K562 (cell line): ENCODE results near the gene RPE. TPM values are rescaled to one million over a fixed set of nuclear protein-coding genes. Genes with fewer than 3 reads are reported as not detected.
A peak's percentile ranks its signal among the peaks of the same experiment; 100 is the strongest.

Experiments
- ATAC-seq: fragments of 200-7000 bp; cut with Tn5 transposase; 3 replicates; pipeline ENCODE4 v1.9.1; 2020; ENCODE audit warnings: moderate library complexity
- BruUV-seq: library from RNA; stranded (reverse); fragments of 400-500 nt; replicated peaks from 2 replicates; lab custom pipeline; 2021; lab: Mats Ljungman, UMichigan
- CTCF ChIA-PET: fragments of 300-600 bp; formaldehyde crosslinking; extraction: SDS; loops from one replicate; lab custom pipeline; 2021; ENCODE audit warnings: low intra/inter-chr PET ratio; lab: Yijun Ruan, JAX
- POLR2A ChIA-PET: fragments of 300-600, 350-650 bp; sonication (Branson Sonifier 250); formaldehyde crosslinking; extraction: SDS; loops from one replicate; lab custom pipeline; 2021; ENCODE audit warnings: antibody characterized with exemption, inconsistent platforms; lab: Yijun Ruan, JAX
- DNase-seq, 4 experiments: peaks; one replicate each; pipeline versions ENCODE4 v3.0.0 to v3.0.0-alpha.2; 2011 to 2018; ENCODE audit warnings: low spot score in 3 of 4, mixed read lengths in 3 of 4; ENCODE audit errors: extremely low read depth in 1 of 4
- FAIRE-seq: peaks from 2 replicates; lab custom pipeline; 2011; peaks lifted over from hg19 to GRCh38; lab: Jason Lieb, UNC
- H2AFZ ChIP-seq: 2 replicates; pipeline ENCODE4 v1.6.0; 2011; ENCODE audit warnings: low read depth, low read length, control low read depth, inconsistent platforms
- H3K27ac ChIP-seq: fragments of 200-600 bp; 3 replicates; pipeline ENCODE4 v1.8.0; 2011; ENCODE audit warnings: low read depth, mild to moderate bottlenecking, control low read depth, inconsistent platforms, low read length, moderate library complexity, mixed read lengths; ENCODE audit errors: extremely low read depth
- H3K27me3 ChIP-seq, 2 experiments: fragments of 300-600 bp in 1 of 2; 2 replicates in 1 of 2; 3 replicates in 1 of 2; pipeline versions ENCODE4 v1.6.0 to v1.8.0; 2011; ENCODE audit warnings: inconsistent platforms in 2 of 2, low read length in 2 of 2, mild to moderate bottlenecking in 1 of 2, mixed read lengths in 1 of 2, moderate library complexity in 1 of 2; ENCODE audit not compliant: control insufficient read depth in 2 of 2, insufficient read depth in 2 of 2
- H3K36me3 ChIP-seq: fragments of 300-600 bp; 3 replicates; pipeline ENCODE4 v1.8.0; 2011; ENCODE audit warnings: mild to moderate bottlenecking, low read length, inconsistent platforms; ENCODE audit not compliant: control insufficient read depth, insufficient read depth
- H3K4me1 ChIP-seq, 2 experiments: fragments of 200-600 bp in 1 of 2; replicated peaks in 1 of 2; 2 replicates in 1 of 2; 3 replicates in 1 of 2; pipeline versions ENCODE4 v1.5.1 to v1.8.0; 2011; ENCODE audit warnings: inconsistent platforms in 2 of 2, low read length in 2 of 2, mild to moderate bottlenecking in 1 of 2, mixed read lengths in 1 of 2, moderate library complexity in 1 of 2; ENCODE audit not compliant: control insufficient read depth in 2 of 2, insufficient read depth in 2 of 2
- H3K4me2 ChIP-seq: 2 replicates; pipeline ENCODE4 v1.6.1; 2011; ENCODE audit warnings: low read length, control low read depth, inconsistent platforms, mixed read lengths; ENCODE audit not compliant: insufficient read depth
- H3K4me3 ChIP-seq: fragments of 200-600 bp; sonication (generic), shearing (Covaris generic); 2 replicates; pipeline ENCODE4 v1.5.1; 2016; ENCODE audit warnings: control low read depth, inconsistent platforms
- H3K79me2 ChIP-seq: fragments of 200-600 bp; 3 replicates; pipeline ENCODE4 v1.8.0; 2011; ENCODE audit warnings: low read length, inconsistent platforms; ENCODE audit not compliant: control insufficient read depth, insufficient read depth
- H3K9ac ChIP-seq, 2 experiments: 2 replicates each; pipeline versions ENCODE4 v1.6.0 to v1.6.1; 2011; ENCODE audit warnings: low read depth in 2 of 2, low read length in 2 of 2, control low read depth in 1 of 2, inconsistent platforms in 1 of 2, mild to moderate bottlenecking in 1 of 2, mixed read lengths in 1 of 2; ENCODE audit not compliant: insufficient read depth in 1 of 2
- H3K9me1 ChIP-seq: one replicate; pipeline ENCODE4 v1.6.0; 2011; ENCODE audit warnings: inconsistent platforms, mild to moderate bottlenecking, low read length, moderate library complexity; ENCODE audit not compliant: control insufficient read depth, insufficient read depth
- H3K9me3 ChIP-seq: replicated peaks from 2 replicates; pipeline ENCODE4 v1.5.1; 2011; ENCODE audit warnings: low read depth, low read length, inconsistent platforms; ENCODE audit not compliant: control insufficient read depth, insufficient read depth
- H4K20me1 ChIP-seq: replicated peaks from 2 replicates; pipeline ENCODE4 v1.6.1; 2011; ENCODE audit warnings: low read length, inconsistent platforms, mixed read lengths; ENCODE audit not compliant: control insufficient read depth, insufficient read depth
- MED1 ChIP-seq: sonication (generic); formaldehyde crosslinking; IDR thresholded peaks from 2 replicates; pipeline ENCODE4 v1.8.1; 2023; ENCODE audit warnings: missing genetic modification reagents, borderline replicate concordance
- MEIS2 ChIP-seq: fragments of 450-650 bp; IDR thresholded peaks from 2 replicates; pipeline ENCODE4 v1.6.1; 2014; ENCODE audit warnings: mild to moderate bottlenecking; ENCODE audit not compliant: partially characterized antibody
- RBFOX2 ChIP-seq: fragments of 200-400 bp; formaldehyde crosslinking; IDR thresholded peaks from 2 replicates; pipeline ENCODE4 v1.6.1; 2017; ENCODE audit warnings: low read depth, mild to moderate bottlenecking, low read length, moderate library complexity
- SIRT6 ChIP-seq: IDR thresholded peaks from one replicate; pipeline ENCODE4 v1.6.1; 2012; ENCODE audit warnings: low read depth, mild to moderate bottlenecking, control low read depth, inconsistent platforms, low read length, moderate library complexity
- TFE3 ChIP-seq: fragments of 450-650 bp; formaldehyde crosslinking; IDR thresholded peaks from 2 replicates; pipeline ENCODE4 v1.4.0; 2020; ENCODE audit warnings: mild to moderate bottlenecking, mixed read lengths
- ZBTB33 ChIP-seq: sonication (generic); formaldehyde crosslinking; IDR thresholded peaks from 2 replicates; pipeline ENCODE4 v1.8.1; 2023; ENCODE audit warnings: mild to moderate bottlenecking, missing genetic modification reagents
- whole genome bisulfite sequencing: fragments of 100-300 bp; shearing (Covaris generic); methylation state at CpG from one replicate; pipeline ENCODE4 v1.1.6; 2016; ENCODE audit warnings: low coverage, mixed read lengths; ENCODE audit not compliant: insufficient coverage; ENCODE audit errors: missing lambda C conversion rate; 5-methylcytosine and 5-hydroxymethylcytosine counted together
- in situ Hi-C: fragments of 300-500 bp; cut with MboI; formaldehyde crosslinking; loops from 4 replicates; pipeline ENCODE4 v1.15.0; 2018; ENCODE audit warnings: inconsistent platforms, mixed read lengths
- intact Hi-C: fragments of 100-400 bp; cut with micrococcal nuclease; formaldehyde crosslinking; loops from 2 replicates; pipeline ENCODE4 v1.14.2; 2022
- polyA plus RNA-seq, 8 experiments: library from polyadenylated mRNA; depleted of rRNA in 4 of 8; stranded (reverse) in 5 of 8; unstranded in 3 of 8; fragments of >200 nt; fragmentation: Nextera tagmentation in 2 of 8; fragmentation: Illumina TruSeq in 1 of 8; extraction: Ambion mirVana in 2 of 8; extraction: Trizol in 1 of 8; gene quantifications; 2 replicates each; pipeline versions ENCODE4 v1.2.1 to v1.2.3, GENCODE V29; 2011 to 2014; ENCODE audit warnings: inconsistent platforms in 1 of 8, missing spikeins in 1 of 8
- total RNA-seq, 7 experiments: library from RNA; depleted of rRNA in 6 of 7; stranded (reverse); fragments of >200 nt in 6 of 7; fragmentation: Illumina TruSeq in 2 of 7; extraction: Trizol in 2 of 7; gene quantifications; 2 replicates each; pipeline versions ENCODE4 v1.2.1 to v1.2.3, GENCODE V29; 2011 to 2021; ENCODE audit warnings: low replicate concordance in 1 of 7
- TF ChIP-seq, protein P1 (sequence below): fragments of 450-650 bp; IDR thresholded peaks from 2 replicates; pipeline ENCODE4 v1.6.1; 2016
- TF ChIP-seq, protein P2 (sequence below), 2 experiments: IDR thresholded peaks in 1 of 2; conservative IDR thresholded peaks in 1 of 2; 2 replicates each; pipeline ENCODE4 v1.6.1; 2016; ENCODE audit warnings: low read depth in 2 of 2, mild to moderate bottlenecking in 1 of 2, missing compliant biosample characterization in 1 of 2, missing genetic modification characterization in 1 of 2, moderate library complexity in 1 of 2

Gene RPE
- total and polyA plus RNA-seq, 9 of the 15 experiments (the other 6 are each of a cell fraction or from before 2014, with no cell fraction given) = 33.5 to 65.3 (median 50.4) TPM

- H3K9ac ChIP-seq = no peak overlapping the region
- H3K9me3 ChIP-seq = no peaks in the 10 kb centered on the region
- 100% methylated on average over 2 of the region's 2 CpGs for WGBS
- BruUV-seq = no TSS peak
- no peak overlapping the region for H3K4me2 ChIP-seq
- no peak overlapping the region for H3K27ac ChIP-seq
- no peak for FAIRE-seq
- no peaks in the 10 kb centered on the region for H4K20me1 ChIP-seq
- ATAC-seq = no peak
- no peak overlapping the region for H3K4me3 ChIP-seq
- DNase-seq = no peak
- H2AFZ ChIP-seq = no peak overlapping the region
- in situ Hi-C loops (loop anchor here (25.0 kb wide), 1 partner anchor 454 kb away; no protein-coding TSS in a partner anchor), intact Hi-C loops (no loop called here)
- H3K9me1 ChIP-seq = no peaks in the 10 kb centered on the region
- H3K4me1 ChIP-seq = peaks cover 0 to 11% of the 10 kb centered on the region in 2 experiments; a peak in 2 of 5 replicates
- H3K79me2 ChIP-seq = peaks cover 97% of the 10 kb centered on the region
- ChIA-PET POLR2A (no interaction called here), CTCF (interaction anchor here (0.6 kb wide), 1 partner anchor 65 kb away, joined by 4 read pairs; no protein-coding TSS in a partner anchor)
- TF ChIP-seq SIRT6 = no peak
- TF ChIP-seq MED1 (CRISPR knock-in tag) = no peak
- TF ChIP-seq MEIS2 = peak; percentile 43
- no peak for TF ChIP-seq ZBTB33 (CRISPR knock-in tag)
- TF ChIP-seq, protein P1, sequence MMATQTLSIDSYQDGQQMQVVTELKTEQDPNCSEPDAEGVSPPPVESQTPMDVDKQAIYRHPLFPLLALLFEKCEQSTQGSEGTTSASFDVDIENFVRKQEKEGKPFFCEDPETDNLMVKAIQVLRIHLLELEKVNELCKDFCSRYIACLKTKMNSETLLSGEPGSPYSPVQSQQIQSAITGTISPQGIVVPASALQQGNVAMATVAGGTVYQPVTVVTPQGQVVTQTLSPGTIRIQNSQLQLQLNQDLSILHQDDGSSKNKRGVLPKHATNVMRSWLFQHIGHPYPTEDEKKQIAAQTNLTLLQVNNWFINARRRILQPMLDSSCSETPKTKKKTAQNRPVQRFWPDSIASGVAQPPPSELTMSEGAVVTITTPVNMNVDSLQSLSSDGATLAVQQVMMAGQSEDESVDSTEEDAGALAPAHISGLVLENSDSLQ = peak; percentile 75
- TF ChIP-seq, protein P2, sequence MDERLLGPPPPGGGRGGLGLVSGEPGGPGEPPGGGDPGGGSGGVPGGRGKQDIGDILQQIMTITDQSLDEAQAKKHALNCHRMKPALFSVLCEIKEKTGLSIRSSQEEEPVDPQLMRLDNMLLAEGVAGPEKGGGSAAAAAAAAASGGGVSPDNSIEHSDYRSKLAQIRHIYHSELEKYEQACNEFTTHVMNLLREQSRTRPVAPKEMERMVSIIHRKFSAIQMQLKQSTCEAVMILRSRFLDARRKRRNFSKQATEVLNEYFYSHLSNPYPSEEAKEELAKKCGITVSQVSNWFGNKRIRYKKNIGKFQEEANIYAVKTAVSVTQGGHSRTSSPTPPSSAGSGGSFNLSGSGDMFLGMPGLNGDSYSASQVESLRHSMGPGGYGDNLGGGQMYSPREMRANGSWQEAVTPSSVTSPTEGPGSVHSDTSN (CRISPR knock-in tag; IDR thresholded peaks at IDR 0.05; ENCODE audit: low read depth) = no peak
- TF ChIP-seq, protein P2 (tag; conservative IDR thresholded peaks at IDR 0.05; ENCODE audit: low read depth) = peak; percentile 81
- no peak for TF ChIP-seq TFE3 (CRISPR knock-in tag)
- no peak for TF ChIP-seq RBFOX2
- no peaks in the 10 kb centered on the region for H3K27me3 ChIP-seq
- peaks cover 85% of the 10 kb centered on the region for H3K36me3 ChIP-seq
These were observed 5.5 kb downstream of the RPE start for GRCh38 chr2:210007895-210008294.
